Activated CD4-positive, alpha-beta T cell treated with anti-CD3 and anti-CD28 coated beads, Interleukin-2, amount 10 ng/mL, durations not matched to agents 24 days and 14 days (primary cell): ENCODE data around the gene DIAPH3. TPM values are rescaled to one million over a fixed set of nuclear protein-coding genes. Genes with fewer than 3 reads are reported as not detected.
"Not testable (repeated sequence)": the region's sequence is repeated elsewhere in the genome, so short reads cannot be mapped to it uniquely, and the experiment has no call there.

Experiments used
- DNase-seq: peaks from one replicate; pipeline ENCODE4 v3.0.0; 2022
- H3K27ac Mint-ChIP-seq: one replicate; pipeline ENCODE4 v1.8.0; 2022; ENCODE audit warnings: mild to moderate bottlenecking, mixed read lengths
- H3K27me3 Mint-ChIP-seq: one replicate; pipeline ENCODE4 v1.8.0; 2022; ENCODE audit warnings: mixed read lengths
- H3K36me3 Mint-ChIP-seq: one replicate; pipeline ENCODE4 v1.8.0; 2022; ENCODE audit warnings: low read depth, mild to moderate bottlenecking, mixed read lengths
- H3K4me1 Mint-ChIP-seq: one replicate; pipeline ENCODE4 v1.8.0; 2021; ENCODE audit warnings: mixed read lengths
- H3K4me3 Mint-ChIP-seq: one replicate; pipeline ENCODE4 v1.8.0; 2022; ENCODE audit warnings: mild to moderate bottlenecking, moderate library complexity, mixed read lengths
- H3K9me3 Mint-ChIP-seq: one replicate; pipeline ENCODE4 v1.8.0; 2021; ENCODE audit warnings: mixed read lengths
- intact Hi-C: fragments of 100-400 bp; cut with micrococcal nuclease; formaldehyde crosslinking; loops from one replicate; pipeline ENCODE4 v1.15.1; 2023
- total RNA-seq: library from RNA; stranded (reverse); gene quantifications from 2 replicates; pipeline ENCODE4 v1.2.3, GENCODE V29; 2022

Gene DIAPH3
- total RNA-seq, 1 donor from 2014 or later = 26.6 TPM

GRCh38 chr13:60061737-60062136 is 102.0 kb downstream of the DIAPH3 start:
- intact Hi-C loops = no loop called here
- no peak for DNase-seq
- H3K27me3 Mint-ChIP-seq = no peaks in the 10 kb centered on the region
- H3K4me1 Mint-ChIP-seq = peaks cover 5% of the 10 kb centered on the region
- no peaks in the 10 kb centered on the region for H3K9me3 Mint-ChIP-seq
- no peak overlapping the region for H3K4me3 Mint-ChIP-seq
- no peak overlapping the region for H3K27ac Mint-ChIP-seq
- peaks cover 7% of the 10 kb centered on the region for H3K36me3 Mint-ChIP-seq

GRCh38 chr13:60051754-60052285 is 111.9 kb downstream of the DIAPH3 start:
- Mint-ChIP-seq H3K36me3 (peaks cover 10% of the 10 kb centered on the region), H3K9me3 (no peaks in the 10 kb centered on the region), H3K4me3 (no peak overlapping the region), H3K27me3 (no peaks in the 10 kb centered on the region), H3K4me1 (peaks cover 3% of the 10 kb centered on the region), H3K27ac (no peak overlapping the region)
- intact Hi-C loops = no loop called here
- no peak for DNase-seq

- intact Hi-C loops, DNase-seq, H3K27me3 Mint-ChIP-seq, H3K4me3 Mint-ChIP-seq, H3K9me3 Mint-ChIP-seq, H3K4me1 Mint-ChIP-seq, H3K27ac Mint-ChIP-seq: not testable (repeated sequence)
- H3K36me3 Mint-ChIP-seq = peaks cover 17% of the 10 kb centered on the region
These were observed 115.4 kb downstream of the DIAPH3 start for GRCh38 chr13:60048353-60048752.

GRCh38 chr13:60047918-60048317 is 115.8 kb downstream of the DIAPH3 start:
- Mint-ChIP-seq H3K27me3 (no peaks in the 10 kb centered on the region), H3K4me1 (peaks cover 3% of the 10 kb centered on the region), H3K4me3 (no peak overlapping the region), H3K27ac (no peak overlapping the region), H3K9me3 (peaks cover 3% of the 10 kb centered on the region), H3K36me3 (peaks cover 17% of the 10 kb centered on the region)
- no peak for DNase-seq
- intact Hi-C loops = no loop called here

GRCh38 chr13:60044321-60044720 is 119.4 kb downstream of the DIAPH3 start:
- Mint-ChIP-seq H3K4me1 (no peaks in the 10 kb centered on the region), H3K4me3 (no peak overlapping the region), H3K27me3 (no peaks in the 10 kb centered on the region), H3K9me3 (peaks cover 3% of the 10 kb centered on the region), H3K27ac (no peak overlapping the region), H3K36me3 (peaks cover 11% of the 10 kb centered on the region)
- DNase-seq = no peak
- intact Hi-C loops = no loop called here

GRCh38 chr13:60043262-60043661 is 120.5 kb downstream of the DIAPH3 start:
- DNase-seq = no peak
- Mint-ChIP-seq H3K4me1 (no peaks in the 10 kb centered on the region), H3K4me3 (no peak overlapping the region), H3K9me3 (peaks cover 3% of the 10 kb centered on the region), H3K36me3 (peaks cover 10% of the 10 kb centered on the region), H3K27me3 (no peaks in the 10 kb centered on the region), H3K27ac (no peak overlapping the region)
- intact Hi-C loops = no loop called here

GRCh38 chr13:60040668-60041067 is 123.1 kb downstream of the DIAPH3 start:
- H3K4me1 Mint-ChIP-seq, DNase-seq, H3K36me3 Mint-ChIP-seq, H3K27me3 Mint-ChIP-seq, H3K9me3 Mint-ChIP-seq, H3K27ac Mint-ChIP-seq, H3K4me3 Mint-ChIP-seq, intact Hi-C loops: not testable (repeated sequence)

GRCh38 chr13:60035874-60036273 is 127.9 kb downstream of the DIAPH3 start:
- Mint-ChIP-seq H3K27ac (no peak overlapping the region), H3K9me3 (no peaks in the 10 kb centered on the region), H3K36me3 (peaks cover 13% of the 10 kb centered on the region), H3K4me1 (no peaks in the 10 kb centered on the region), H3K4me3 (no peak overlapping the region), H3K27me3 (no peaks in the 10 kb centered on the region)
- intact Hi-C loops = no loop called here
- no peak for DNase-seq

- Mint-ChIP-seq H3K36me3 (peaks cover 16% of the 10 kb centered on the region), H3K27me3 (no peaks in the 10 kb centered on the region), H3K27ac (no peak overlapping the region), H3K4me3 (no peak overlapping the region), H3K9me3 (no peaks in the 10 kb centered on the region), H3K4me1 (peaks cover 3% of the 10 kb centered on the region)
- intact Hi-C loops = no loop called here
- DNase-seq = no peak
These were observed 130.9 kb downstream of the DIAPH3 start for GRCh38 chr13:60032851-60033250.

- Mint-ChIP-seq H3K27ac (no peak overlapping the region), H3K4me3 (no peak overlapping the region), H3K36me3 (peaks cover 22% of the 10 kb centered on the region), H3K27me3 (no peaks in the 10 kb centered on the region), H3K9me3 (peaks cover 3% of the 10 kb centered on the region), H3K4me1 (peaks cover 3% of the 10 kb centered on the region)
- intact Hi-C loops = no loop called here
- no peak for DNase-seq
These were observed 135.7 kb downstream of the DIAPH3 start for GRCh38 chr13:60028021-60028420.

- peaks cover 3% of the 10 kb centered on the region for H3K9me3 Mint-ChIP-seq
- H3K27me3 Mint-ChIP-seq = no peaks in the 10 kb centered on the region
- H3K36me3 Mint-ChIP-seq = peaks cover 20% of the 10 kb centered on the region
- intact Hi-C loops = no loop called here
- H3K4me1 Mint-ChIP-seq = peaks cover 10% of the 10 kb centered on the region
- no peak overlapping the region for H3K27ac Mint-ChIP-seq
- no peak for DNase-seq
- H3K4me3 Mint-ChIP-seq = no peak overlapping the region
These were observed 137.4 kb downstream of the DIAPH3 start for GRCh38 chr13:60026286-60026685.

- H3K27me3 Mint-ChIP-seq = no peaks in the 10 kb centered on the region
- no peak overlapping the region for H3K4me3 Mint-ChIP-seq
- peaks cover 10% of the 10 kb centered on the region for H3K9me3 Mint-ChIP-seq
- H3K36me3 Mint-ChIP-seq = peaks cover 24% of the 10 kb centered on the region
- no peak overlapping the region for H3K27ac Mint-ChIP-seq
- intact Hi-C loops = no loop called here
- peaks cover 42% of the 10 kb centered on the region for H3K4me1 Mint-ChIP-seq
- DNase-seq = no peak
These were observed 143.4 kb downstream of the DIAPH3 start for GRCh38 chr13:60020288-60020687.

GRCh38 chr13:60019119-60019993 is 144.4 kb downstream of the DIAPH3 start:
- Mint-ChIP-seq H3K9me3 (peaks cover 7% of the 10 kb centered on the region), H3K27ac (peak overlapping the region; percentile 11), H3K4me3 (peak overlapping the region; percentile 66), H3K36me3 (peaks cover 18% of the 10 kb centered on the region), H3K4me1 (peaks cover 42% of the 10 kb centered on the region), H3K27me3 (no peaks in the 10 kb centered on the region)
- DNase-seq = no peak
- intact Hi-C loops = no loop called here

- H3K4me3 Mint-ChIP-seq = peak overlapping the region; percentile 55
- H3K9me3 Mint-ChIP-seq = peaks cover 7% of the 10 kb centered on the region
- peaks cover 15% of the 10 kb centered on the region for H3K36me3 Mint-ChIP-seq
- H3K4me1 Mint-ChIP-seq = peaks cover 42% of the 10 kb centered on the region
- DNase-seq = no peak
- H3K27me3 Mint-ChIP-seq = no peaks in the 10 kb centered on the region
- no peak overlapping the region for H3K27ac Mint-ChIP-seq
- intact Hi-C loops = no loop called here
These were observed 145.2 kb downstream of the DIAPH3 start for GRCh38 chr13:60018536-60018935.
